ENCODE data around the gene SBDS.

GRCh38 chr7:66958538-66959350 lies 36.6 kb downstream of the SBDS start:
- TF ChIP-seq POLR2A (IDR thresholded peaks at IDR 0.05) (no peak), CTCF (IDR thresholded peaks at IDR 0.05) (no peak)
